ENCODE data around the gene MAP6D1. TPM values are rescaled to one million over a fixed set of nuclear protein-coding genes. Genes with fewer than 3 reads are reported as not detected.

Gene MAP6D1
- total RNA-seq, 4 donors from 2014 or later = 4.7 to 7.9 (median 5.7) TPM

DNA sequence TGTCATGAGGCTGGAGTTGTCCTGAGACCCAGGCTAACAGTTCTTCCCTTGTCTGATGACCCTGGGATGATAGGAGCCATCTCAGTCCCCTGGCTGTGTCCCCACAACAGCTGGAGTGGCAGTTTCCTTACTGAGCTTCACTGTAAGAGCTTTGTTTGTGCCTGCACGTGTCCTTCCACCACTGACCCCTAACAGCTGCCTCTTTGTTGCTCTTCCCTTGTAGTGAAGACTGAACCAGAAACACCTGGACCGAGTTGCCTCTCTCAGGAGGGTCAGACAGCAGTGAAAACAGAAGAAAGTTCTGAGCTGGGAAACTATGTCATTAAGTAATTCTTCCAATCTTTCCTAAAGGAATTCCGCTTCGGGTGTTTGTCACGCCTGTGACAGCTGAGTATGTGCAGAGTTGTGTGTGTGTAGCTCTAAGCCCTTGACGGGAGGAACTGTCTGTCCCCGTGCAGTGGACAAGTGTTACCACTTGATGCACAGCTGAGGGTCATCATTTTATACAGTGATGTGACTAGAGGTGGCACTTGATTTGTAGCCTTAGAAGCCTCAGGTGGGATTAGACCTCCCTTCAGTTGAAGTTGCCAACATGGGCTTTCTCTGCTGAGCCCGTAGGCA is 25.0 kb downstream of the MAP6D1 start:
- Histone ChIP-seq H3K27ac (no peak overlapping the region), H3K27me3 (no peaks in the 10 kb centered on the region), H3K4me3 (no peak overlapping the region), H3K9me3 (no peaks in the 10 kb centered on the region), H3K4me1 (no peaks in the 10 kb centered on the region), H3K36me3 (peaks cover 81% of the 10 kb centered on the region)
- 91% methylated on average over 8 of the region's 8 CpGs for WGBS
- TF ChIP-seq EP300 (IDR thresholded peaks at IDR 0.05) (no peak), POLR2AphosphoS5 (IDR thresholded peaks at IDR 0.05) (no peak), POLR2A (IDR thresholded peaks at IDR 0.05) (no peak)
- TF ChIP-seq, protein P1, sequence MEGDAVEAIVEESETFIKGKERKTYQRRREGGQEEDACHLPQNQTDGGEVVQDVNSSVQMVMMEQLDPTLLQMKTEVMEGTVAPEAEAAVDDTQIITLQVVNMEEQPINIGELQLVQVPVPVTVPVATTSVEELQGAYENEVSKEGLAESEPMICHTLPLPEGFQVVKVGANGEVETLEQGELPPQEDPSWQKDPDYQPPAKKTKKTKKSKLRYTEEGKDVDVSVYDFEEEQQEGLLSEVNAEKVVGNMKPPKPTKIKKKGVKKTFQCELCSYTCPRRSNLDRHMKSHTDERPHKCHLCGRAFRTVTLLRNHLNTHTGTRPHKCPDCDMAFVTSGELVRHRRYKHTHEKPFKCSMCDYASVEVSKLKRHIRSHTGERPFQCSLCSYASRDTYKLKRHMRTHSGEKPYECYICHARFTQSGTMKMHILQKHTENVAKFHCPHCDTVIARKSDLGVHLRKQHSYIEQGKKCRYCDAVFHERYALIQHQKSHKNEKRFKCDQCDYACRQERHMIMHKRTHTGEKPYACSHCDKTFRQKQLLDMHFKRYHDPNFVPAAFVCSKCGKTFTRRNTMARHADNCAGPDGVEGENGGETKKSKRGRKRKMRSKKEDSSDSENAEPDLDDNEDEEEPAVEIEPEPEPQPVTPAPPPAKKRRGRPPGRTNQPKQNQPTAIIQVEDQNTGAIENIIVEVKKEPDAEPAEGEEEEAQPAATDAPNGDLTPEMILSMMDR (IDR thresholded peaks at IDR 0.05) = no peak
- DNase-seq (ENCODE audit: low spot score in 2 of 2) = peak in 1 of 2 donors; percentile 31

DNA sequence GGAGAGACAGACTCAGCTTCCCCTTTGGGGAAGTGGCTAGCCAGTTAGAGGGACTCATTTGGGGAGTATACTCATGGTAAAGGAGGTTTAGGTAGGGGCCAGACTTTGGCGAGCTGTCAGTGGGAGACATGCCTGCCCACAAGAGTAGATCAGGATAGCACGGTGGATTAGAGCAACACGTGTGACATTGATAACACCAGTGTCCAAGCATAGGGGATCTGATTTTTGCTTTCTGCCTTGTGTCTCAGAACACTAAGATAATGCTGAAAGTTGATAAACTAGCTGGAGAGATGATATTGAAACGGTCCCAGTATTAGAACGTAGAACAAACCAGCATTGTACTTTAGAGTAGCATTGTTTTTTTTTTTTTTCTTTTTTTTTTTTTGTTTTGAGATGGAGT is 25.9 kb downstream of the MAP6D1 start:
- Histone ChIP-seq H3K36me3 (peaks cover 74% of the 10 kb centered on the region), H3K27me3 (no peaks in the 10 kb centered on the region), H3K9me3 (no peaks in the 10 kb centered on the region), H3K4me1 (no peaks in the 10 kb centered on the region), H3K27ac (no peak overlapping the region), H3K4me3 (no peak overlapping the region)
- TF ChIP-seq EP300 (IDR thresholded peaks at IDR 0.05) = no peak
- TF ChIP-seq, protein P1 (IDR thresholded peaks at IDR 0.05) = no peak
- TF ChIP-seq POLR2AphosphoS5 (IDR thresholded peaks at IDR 0.05) = no peak
- no peak for TF ChIP-seq POLR2A (IDR thresholded peaks at IDR 0.05)
- WGBS = 90% methylated on average over 5 of the region's 5 CpGs
- DNase-seq (ENCODE audit: low spot score in 2 of 2) = peak in 1 of 2 donors; percentile 28

DNA sequence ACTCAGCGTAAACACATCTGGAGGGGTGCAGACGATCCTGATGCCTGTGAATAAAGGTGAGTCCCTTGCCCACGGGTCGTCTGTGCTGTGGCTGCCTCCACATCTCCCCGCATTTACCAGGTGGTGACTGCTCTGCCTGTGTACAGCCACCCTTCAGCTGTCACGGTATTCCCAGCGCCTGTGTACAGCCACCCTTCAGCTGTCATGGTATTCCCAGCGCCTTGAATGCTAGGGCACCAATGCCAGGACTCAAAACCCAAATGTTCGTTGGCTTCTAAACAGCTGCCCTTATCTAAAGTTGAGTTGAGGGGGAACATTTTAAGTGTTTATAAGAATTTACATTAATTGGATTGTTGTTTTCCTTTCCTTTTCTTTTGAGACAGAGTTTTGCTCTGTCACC is 27.4 kb downstream of the MAP6D1 start:
- Histone ChIP-seq H3K4me3 (no peak overlapping the region), H3K27me3 (no peaks in the 10 kb centered on the region), H3K36me3 (peaks cover 71% of the 10 kb centered on the region), H3K9me3 (no peaks in the 10 kb centered on the region), H3K4me1 (no peaks in the 10 kb centered on the region), H3K27ac (no peak overlapping the region)
- TF ChIP-seq POLR2A (IDR thresholded peaks at IDR 0.05) = no peak
- TF ChIP-seq, protein P1 (IDR thresholded peaks at IDR 0.05) = no peak
- 97% methylated on average over 7 of the region's 9 CpGs for WGBS
- DNase-seq (ENCODE audit: low spot score in 2 of 2) = no peak

DNA sequence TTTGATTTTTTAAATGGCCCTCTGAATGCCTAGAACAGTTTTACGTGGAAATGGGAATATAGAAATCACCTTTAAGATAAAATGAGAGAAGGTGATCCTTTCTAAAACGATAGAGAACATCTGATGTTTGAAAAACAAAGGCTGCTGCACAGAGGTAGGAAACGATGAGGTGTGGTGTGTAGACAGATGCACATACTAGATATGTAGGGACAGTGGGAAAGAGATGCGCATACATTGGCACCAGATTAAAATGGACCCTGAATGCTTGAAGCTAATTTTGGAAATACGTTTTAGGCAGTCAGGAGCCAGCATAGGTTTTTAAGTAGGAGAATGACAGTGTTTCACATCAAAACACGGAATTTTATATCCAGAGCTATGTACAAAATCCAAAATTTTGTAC is 29.0 kb downstream of the MAP6D1 start:
- no peak overlapping the region for H3K4me3 ChIP-seq
- H3K9me3 ChIP-seq = no peaks in the 10 kb centered on the region
- no peaks in the 10 kb centered on the region for H3K27me3 ChIP-seq
- no peak for TF ChIP-seq POLR2AphosphoS5 (IDR thresholded peaks at IDR 0.05)
- no peak overlapping the region for H3K27ac ChIP-seq
- WGBS = 95% methylated on average over 6 of the region's 6 CpGs
- H3K4me1 ChIP-seq = no peaks in the 10 kb centered on the region
- DNase-seq (ENCODE audit: low spot score in 2 of 2) = no peak
- peaks cover 71% of the 10 kb centered on the region for H3K36me3 ChIP-seq

DNA sequence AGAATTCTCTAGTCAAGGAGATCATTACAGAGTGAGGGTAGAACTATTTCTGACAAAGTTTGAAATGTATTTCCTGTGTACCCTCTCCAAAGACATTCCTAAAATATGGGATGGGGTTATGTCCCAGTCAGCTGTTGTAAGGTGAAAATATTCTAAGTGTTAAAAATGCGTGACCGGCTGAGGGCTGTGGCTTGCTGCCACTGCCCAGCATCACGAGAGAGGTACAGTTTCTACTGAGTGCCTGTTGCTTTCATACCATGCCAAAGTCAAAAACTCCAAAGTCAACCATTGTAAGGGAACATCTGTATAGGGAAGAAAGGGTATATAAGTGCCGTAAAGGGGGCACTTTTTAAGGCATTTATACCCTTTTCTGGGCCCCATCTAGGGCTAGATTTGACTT is 30.9 kb downstream of the MAP6D1 start:
- no peak for DNase-seq (ENCODE audit: low spot score in 2 of 2)
- Histone ChIP-seq H3K27me3 (no peaks in the 10 kb centered on the region), H3K27ac (no peak overlapping the region), H3K36me3 (peaks cover 69% of the 10 kb centered on the region), H3K4me3 (no peak overlapping the region), H3K4me1 (no peaks in the 10 kb centered on the region), H3K9me3 (no peaks in the 10 kb centered on the region)
- TF ChIP-seq, protein P1 (IDR thresholded peaks at IDR 0.05) = no peak
- no peak for TF ChIP-seq POLR2AphosphoS5 (IDR thresholded peaks at IDR 0.05)
- TF ChIP-seq POLR2A (IDR thresholded peaks at IDR 0.05) = no peak
- TF ChIP-seq EP300 (IDR thresholded peaks at IDR 0.05) = no peak
- WGBS = 93% methylated on average over 4 of the region's 4 CpGs

DNA sequence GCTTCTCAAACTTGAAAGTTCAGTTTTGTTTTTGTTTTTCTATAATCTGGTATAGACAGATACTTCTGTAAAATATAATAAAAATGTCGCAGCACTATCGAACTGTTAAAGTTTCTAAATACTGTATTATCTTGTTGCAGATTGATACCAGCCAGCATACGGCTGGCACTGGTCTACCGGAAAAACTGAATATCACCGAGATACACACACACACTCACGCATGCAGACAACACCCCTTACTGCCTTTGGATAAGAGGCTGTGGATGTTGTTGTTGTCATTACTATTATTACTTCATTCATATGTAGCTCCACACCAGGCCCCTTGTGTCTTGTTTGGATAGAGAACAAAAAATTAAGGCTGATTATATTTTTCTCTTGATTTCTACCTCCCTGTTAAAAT is 32.4 kb downstream of the MAP6D1 start:
- no peak overlapping the region for H3K27ac ChIP-seq
- TF ChIP-seq, protein P1 (IDR thresholded peaks at IDR 0.05) = no peak
- no peak for TF ChIP-seq EP300 (IDR thresholded peaks at IDR 0.05)
- TF ChIP-seq POLR2AphosphoS5 (IDR thresholded peaks at IDR 0.05) = no peak
- no peak for TF ChIP-seq POLR2A (IDR thresholded peaks at IDR 0.05)
- DNase-seq (ENCODE audit: low spot score in 2 of 2) = no peak
- no peaks in the 10 kb centered on the region for H3K4me1 ChIP-seq
- peaks cover 55% of the 10 kb centered on the region for H3K36me3 ChIP-seq
- H3K9me3 ChIP-seq = no peaks in the 10 kb centered on the region
- no peaks in the 10 kb centered on the region for H3K27me3 ChIP-seq
- WGBS = 86% methylated on average over 6 of the region's 6 CpGs
- H3K4me3 ChIP-seq = no peak overlapping the region
